NCI-H2029 treated with DMSO at 0.1 percent for 48 hours (cell line): ENCODE measurements around the gene NAA40.
"Not testable (repeated sequence)": the region's sequence is repeated elsewhere in the genome, so short reads cannot be mapped to it uniquely, and the experiment has no call there.

ENCODE experiments used
- DNase-seq: peaks from one replicate; lab custom pipeline; 2025; lab: John Stamatoyannopoulos, UW

Gene NAA40

GRCh38 chr11:63939397-63939891 is 642 bp downstream of the NAA40 start:
- no peak for DNase-seq

- DNase-seq = no peak
Measured at GRCh38 chr11:63940786-63941185, 2.0 kb downstream of the NAA40 start.

DNA sequence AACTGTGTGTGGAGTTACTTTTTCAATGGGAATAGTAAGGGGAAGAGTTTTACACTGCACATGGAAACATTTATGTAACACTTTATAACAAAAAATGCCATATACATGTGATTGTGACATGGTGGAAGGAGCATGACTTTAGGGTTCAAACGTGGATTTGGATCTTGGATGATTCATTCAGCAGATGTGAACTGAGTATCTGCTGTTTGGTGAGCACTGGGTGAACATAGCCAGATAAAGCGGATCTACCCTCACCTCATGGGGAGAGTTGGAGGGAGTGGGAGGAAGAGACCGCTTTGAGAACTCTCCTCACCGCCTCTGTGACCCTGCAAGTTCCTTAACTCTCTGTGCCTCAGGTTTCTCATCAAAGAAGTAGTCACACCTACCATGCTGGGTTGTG is 3.1 kb downstream of the NAA40 start:
- no peak for DNase-seq

GRCh38 chr11:63942803-63943202 is 4.0 kb downstream of the NAA40 start:
- DNase-seq = no peak

GRCh38 chr11:63944987-63945386 is 6.2 kb downstream of the NAA40 start:
- no peak for DNase-seq

DNA sequence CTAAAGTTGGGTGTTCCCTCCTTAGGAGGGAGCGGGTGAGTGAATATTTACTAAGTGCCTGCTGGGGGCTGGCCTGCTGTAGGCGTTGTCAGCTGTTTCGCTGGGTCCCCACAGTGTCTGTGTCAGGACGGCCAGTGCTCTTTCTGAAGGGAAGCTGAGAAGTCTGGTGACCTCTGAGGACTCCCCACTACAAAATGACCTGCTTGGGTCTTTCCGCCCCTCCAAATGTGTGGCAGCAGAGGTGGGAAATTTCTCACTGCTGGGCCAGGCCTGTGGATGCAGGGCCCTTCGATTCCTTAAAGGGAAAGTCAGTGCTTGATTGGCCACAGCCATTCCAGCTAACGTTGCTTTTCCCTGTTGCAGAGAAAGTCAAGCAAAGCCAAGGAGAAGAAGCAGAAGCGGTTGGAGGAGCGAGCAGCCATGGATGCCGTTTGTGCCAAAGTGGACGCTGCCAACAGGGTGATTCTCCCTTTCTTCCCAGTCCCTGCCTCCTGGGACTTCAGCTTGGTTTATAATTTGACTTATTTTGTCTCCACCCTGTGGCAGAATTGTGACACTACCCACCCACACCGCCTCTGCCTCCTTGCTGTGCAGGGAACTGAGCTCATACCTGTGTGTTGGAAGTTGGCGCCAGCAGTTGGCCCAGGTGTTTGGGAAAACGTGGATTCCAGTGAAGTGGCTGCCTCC is 6.8 kb downstream of the NAA40 start:
- peak; percentile 78 for DNase-seq

- DNase-seq = no peak
Measured at GRCh38 chr11:63951779-63952536, 13.2 kb downstream of the NAA40 start.

DNA sequence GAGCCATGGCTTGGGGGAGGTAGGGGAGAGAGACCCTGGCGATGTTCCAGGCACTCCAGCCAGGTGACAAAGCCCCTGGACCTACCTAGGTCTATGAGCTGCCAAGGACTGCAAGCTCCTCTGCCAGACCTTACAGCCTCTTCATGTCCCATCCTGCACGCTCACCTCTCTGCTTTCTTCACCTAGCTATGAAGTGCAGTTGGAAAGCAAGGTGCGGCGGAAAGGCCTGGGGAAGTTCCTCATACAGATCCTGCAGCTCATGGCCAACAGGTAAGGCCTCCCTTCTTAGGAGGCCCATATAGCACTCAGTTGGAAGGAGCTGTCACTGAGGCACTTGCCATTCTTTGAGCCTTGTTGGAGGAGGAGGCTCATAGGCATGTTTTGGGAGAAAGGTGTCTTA is 13.8 kb downstream of the NAA40 start:
- no peak for DNase-seq

DNA sequence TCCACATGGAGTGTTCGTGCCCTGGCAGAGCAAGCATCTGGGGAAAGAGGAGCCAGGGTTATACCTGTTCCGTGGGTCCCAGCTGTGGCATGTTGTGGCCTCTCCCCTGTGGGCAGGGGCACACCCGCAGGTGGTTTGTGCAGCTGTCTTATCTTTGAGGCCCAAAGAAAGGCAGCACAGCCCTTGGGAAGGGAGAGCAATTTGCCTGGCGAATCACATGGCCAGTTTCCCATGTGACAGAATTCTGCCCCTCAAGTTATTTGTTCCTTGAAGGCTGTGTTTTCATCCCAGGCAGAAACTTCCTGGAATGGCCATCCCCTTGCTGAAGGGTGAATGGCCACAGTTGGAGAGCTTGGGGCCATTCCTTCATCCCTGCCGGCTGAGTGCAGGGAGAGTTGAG is 19.2 kb downstream of the NAA40 start:
- DNase-seq = no peak

DNA sequence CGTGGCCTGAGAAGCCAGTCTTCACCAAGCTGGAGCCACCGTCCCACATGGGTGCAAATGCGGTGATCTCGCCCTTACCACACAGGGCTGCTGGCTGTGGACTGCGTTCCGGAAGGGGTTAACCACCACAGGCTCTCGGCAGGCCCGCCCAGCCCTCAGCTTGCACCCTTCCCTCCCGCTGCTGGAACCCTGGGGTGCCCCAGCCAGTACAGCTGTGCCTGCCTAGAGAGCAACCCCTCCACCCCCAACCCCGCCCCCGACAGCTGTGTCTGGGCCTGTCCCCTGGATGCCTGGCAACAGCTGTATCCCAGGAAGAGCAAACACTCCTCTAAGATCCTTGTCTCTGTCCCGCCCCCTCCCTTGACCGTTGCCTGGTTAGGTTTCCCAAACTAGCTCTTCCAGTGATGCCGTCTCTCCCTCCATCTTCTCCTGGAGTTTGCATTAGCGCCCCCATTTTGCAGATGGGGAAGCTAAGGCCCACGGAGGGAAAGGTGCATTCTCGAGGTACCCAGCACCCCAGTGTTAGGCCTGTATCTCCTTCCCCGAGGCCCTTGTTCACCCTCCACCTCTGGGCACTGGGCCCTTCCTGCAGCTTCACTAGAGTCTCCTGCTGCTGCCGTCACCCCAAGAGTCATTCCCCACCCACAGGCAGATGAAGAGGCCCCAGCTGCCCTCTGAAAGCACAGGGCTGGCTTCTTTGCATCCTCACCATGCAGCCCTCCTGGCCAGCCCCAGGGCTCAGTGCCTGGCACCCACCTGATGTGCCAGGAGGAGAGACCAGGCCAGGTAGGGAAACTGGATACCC is 23.0 kb downstream of the NAA40 start:
- DNase-seq = peak; percentile 13

DNA sequence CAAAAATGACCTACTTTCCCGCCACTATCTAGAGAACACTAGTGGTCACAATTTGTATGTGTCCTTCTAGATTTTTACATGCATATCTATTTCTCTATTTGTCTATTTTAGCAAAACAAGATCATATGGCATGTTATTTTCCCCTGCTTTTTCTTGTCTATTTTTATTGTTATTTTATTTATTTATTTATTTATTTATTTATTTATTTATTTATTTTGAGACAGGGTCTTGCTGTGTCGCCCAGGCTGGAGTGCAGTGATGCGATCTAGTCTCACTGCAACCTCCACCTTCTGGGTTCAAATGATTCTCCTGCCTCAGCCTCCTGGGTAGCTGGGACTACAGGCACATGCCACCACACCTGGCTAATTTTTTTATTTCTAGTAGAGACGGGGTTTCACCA is 25.1 kb downstream of the NAA40 start:
- not testable (repeated sequence) for DNase-seq

DNA sequence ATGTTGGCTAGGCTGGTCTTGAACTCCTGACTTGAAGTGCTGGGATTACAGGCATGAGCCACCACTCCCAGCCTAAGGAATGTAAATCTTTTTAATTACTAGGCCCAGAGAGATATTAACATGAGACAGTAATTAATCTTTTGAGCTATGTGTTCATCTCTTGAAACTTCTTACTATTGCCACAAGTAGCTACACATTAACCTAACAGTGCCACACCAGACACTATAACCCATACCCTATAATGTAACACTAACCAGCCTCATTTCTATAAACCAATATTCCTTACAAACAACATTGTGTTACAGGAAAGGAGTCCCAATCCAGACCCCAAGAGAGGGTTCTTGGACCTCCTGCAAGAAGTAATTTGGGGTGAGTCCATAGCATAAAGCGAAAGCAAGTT is 27.6 kb downstream of the NAA40 start:
- no peak for DNase-seq

DNA sequence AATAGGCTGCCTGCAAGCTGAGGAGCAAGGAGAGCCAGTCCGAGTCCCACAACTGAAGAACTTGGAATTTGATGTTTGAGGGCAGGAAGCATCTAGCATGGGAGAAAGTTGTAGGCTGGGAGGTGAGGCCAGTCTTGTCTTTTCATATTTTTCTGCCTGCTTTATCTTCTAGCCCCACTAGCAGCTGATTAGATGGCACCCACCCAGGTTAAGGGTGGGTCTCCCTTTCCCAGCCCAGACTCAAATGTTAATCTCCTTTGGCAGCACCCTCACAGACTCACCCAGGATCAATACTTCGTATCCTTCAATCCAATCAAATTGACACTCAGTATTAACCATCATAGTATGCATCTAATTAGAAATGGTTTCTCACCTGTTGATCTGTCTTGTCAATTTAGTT is 30.7 kb downstream of the NAA40 start:
- DNase-seq = no peak

- DNase-seq = no peak
Measured at GRCh38 chr11:63970902-63971301, 32.1 kb downstream of the NAA40 start.

DNA sequence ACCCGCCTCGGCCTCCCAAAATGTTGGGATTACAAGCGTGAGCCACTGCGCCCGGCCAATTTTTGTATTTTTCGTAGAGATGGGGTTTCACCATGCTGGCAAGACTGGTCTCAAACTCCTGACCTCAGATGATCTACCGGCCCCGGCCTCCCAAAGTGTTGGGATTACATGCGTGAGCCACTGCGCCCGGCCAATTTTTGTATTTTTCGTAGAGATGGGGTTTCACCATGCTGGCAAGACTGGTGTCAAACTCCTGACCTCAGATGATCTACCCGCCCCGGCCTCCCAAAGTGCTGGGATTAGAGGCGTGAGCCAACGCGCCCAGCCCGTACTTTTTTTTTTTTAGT is 35.1 kb downstream of the NAA40 start:
- not testable (repeated sequence) for DNase-seq

GRCh38 chr11:63974259-63975143 is 35.7 kb downstream of the NAA40 start, which contains the start of gene COX8A:
Gene COX8A, plus strand, starts transcription at chr11:63974620. Its CDS starts 61 bp downstream, at chr11:63974681.
- DNase-seq = peak; percentile 97

DNA sequence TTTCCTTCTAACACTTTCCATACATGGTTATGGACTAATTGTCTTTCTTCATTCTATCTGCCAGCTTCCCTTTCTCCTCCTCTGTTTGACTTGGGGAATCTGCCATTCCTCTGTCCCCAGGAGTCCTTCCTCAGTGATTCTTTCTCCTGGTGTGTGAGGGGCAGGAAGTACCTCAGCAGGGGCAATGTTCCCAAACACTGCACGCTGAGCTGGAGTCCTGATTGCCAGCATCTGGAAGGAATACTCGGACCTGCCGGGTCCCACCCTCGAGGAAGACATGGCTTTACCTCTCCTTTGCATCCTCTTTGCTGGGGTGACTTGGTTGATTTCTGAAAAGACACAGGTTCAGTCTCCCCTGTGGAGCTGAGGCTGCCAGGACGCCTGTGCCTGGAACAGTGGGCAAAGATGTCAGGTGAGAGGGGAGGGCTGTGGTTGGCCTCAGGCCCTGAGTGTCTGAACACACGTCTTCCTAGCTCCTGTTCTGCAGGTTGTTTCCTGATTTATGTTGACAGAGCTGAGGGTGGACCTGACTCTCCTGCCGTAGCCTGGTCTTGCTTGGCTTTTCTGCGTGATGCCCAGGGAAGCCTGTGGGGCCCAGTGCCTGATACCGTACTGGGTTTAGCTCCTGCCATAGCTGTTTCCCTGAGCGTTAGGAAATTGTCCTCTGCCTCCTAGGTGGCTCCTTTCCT is 39.9 kb downstream of the NAA40 start:
- DNase-seq = no peak

GRCh38 chr11:63979426-63979825 is 40.6 kb downstream of the NAA40 start:
- DNase-seq = no peak

DNA sequence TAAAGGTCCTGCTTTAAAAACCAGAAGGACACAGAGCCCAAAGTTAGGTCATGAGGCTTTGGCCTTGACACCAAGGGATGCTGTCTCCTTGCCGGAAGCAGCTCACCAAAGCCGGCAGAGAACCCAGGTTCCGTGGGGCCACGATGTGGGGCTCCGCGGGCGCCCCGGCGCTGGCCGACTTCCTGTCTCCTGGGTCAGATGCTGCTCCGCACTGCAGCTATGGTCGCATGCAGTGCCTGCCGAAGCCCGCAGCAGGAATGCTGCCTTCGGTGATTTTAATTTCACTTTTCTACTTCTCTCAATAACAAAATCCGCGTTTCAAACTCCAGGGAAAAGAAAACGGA is 47.0 kb downstream of the NAA40 start:
- no peak for DNase-seq

DNA sequence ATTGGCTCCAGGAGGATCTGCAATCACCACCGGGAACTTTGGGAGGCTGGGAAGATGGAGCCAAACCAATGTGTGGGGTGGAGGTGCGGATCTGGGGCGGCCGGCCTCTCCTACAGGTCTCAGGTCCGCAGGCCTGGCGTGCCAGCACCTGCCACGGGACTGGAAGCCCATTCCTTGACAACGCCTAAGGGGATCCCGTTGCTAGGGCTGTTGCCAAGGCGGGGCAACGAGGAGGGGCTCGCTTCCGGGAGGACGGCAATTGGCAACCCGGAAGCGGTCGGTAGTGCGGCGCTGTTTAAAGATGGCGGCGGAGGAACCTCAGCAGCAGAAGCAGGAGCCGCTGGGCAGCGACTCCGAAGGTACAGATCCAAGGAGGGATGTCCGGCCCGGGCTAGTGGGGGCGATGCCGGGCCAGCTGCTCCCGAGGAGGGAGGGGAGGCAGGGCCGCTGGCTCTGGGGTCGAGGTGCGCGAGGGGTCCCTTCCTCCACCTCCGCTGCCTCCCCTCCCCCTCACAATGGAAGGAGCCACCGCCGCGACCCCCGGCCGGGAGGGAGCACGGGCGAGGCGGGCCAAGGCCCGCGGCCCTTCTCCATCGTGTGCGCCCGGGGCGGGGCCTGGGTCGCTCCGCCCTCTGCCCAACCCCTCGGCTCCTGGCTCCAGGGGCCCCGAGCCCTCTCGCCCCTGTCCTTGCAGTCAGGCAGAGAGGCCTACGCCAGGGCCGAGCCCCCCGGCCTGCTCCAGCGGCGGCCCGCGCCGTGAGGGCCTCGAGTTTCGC is 47.5 kb downstream of the NAA40 start, which contains the start of gene OTUB1:
TSS of gene OTUB1 (plus strand) at position 283 of the 776 bp plus-strand sequence. CDS start at position 302, 19 bp downstream.
- DNase-seq = peak; percentile 76
